Stimulated activated naive CD8-positive, alpha-beta T cell treated with anti-CD3 and anti-CD28 coated beads, Interleukin-15, amount 100 ng/mL, for 72 hours (primary cell): Measurements from ENCODE around the gene MRPS33.
A peak's percentile ranks its signal among the peaks of the same experiment; 100 is the strongest.

Experiments
- ATAC-seq: fragments of 150-1000 bp; cut with Tn5 transposase; 2 replicates; pipeline ENCODE4 v1.10.0; 2021; ENCODE audit warnings: mild to moderate bottlenecking, moderate library complexity
- DNase-seq, 2 donors: peaks; one replicate each; pipeline ENCODE4 v3.0.0; 2021 to 2022
- H3K27ac Mint-ChIP-seq, 2 donors: one replicate each; pipeline ENCODE4 v1.8.0; 2022; ENCODE audit warnings: mild to moderate bottlenecking in 2 of 2, mixed read lengths in 2 of 2, moderate library complexity in 2 of 2
- H3K27me3 Mint-ChIP-seq: one replicate; pipeline ENCODE4 v1.8.0; 2022; ENCODE audit warnings: mixed read lengths
- H3K4me1 Mint-ChIP-seq: one replicate; pipeline ENCODE4 v1.8.0; 2022; ENCODE audit warnings: mild to moderate bottlenecking, mixed read lengths
- H3K4me3 Mint-ChIP-seq, 2 donors: one replicate each; pipeline ENCODE4 v1.8.0; 2022; ENCODE audit warnings: mild to moderate bottlenecking in 2 of 2, mixed read lengths in 2 of 2, moderate library complexity in 1 of 2
- H3K9me3 Mint-ChIP-seq, 2 donors: one replicate each; pipeline ENCODE4 v1.8.0; 2022; ENCODE audit warnings: mixed read lengths in 2 of 2

Gene MRPS33

GRCh38 chr7:141023295-141023694 lies 8.5 kb upstream of the MRPS33 start:
- peaks cover 14% of the 10 kb centered on the region for H3K4me1 Mint-ChIP-seq
- H3K4me3 Mint-ChIP-seq = peak overlapping the region; percentile 45 to 49
- DNase-seq = no peak
- ATAC-seq = no peak
- H3K27me3 Mint-ChIP-seq = peaks cover 10% of the 10 kb centered on the region
- H3K9me3 Mint-ChIP-seq = peaks cover 13 to 26% of the 10 kb centered on the region in 2 donors
- peak overlapping the region in 1 of 2 donors; percentile 6 for H3K27ac Mint-ChIP-seq

- no peak for ATAC-seq
- no peak overlapping the region for H3K4me3 Mint-ChIP-seq
These were observed 2.8 kb upstream of the MRPS33 start for GRCh38 chr7:141017555-141017954.

GRCh38 chr7:141016349-141016748 lies 1.6 kb upstream of the MRPS33 start:
- DNase-seq = no peak
- no peak for ATAC-seq
- no peak overlapping the region for H3K27ac Mint-ChIP-seq
- no peaks in the 10 kb centered on the region for H3K27me3 Mint-ChIP-seq
- peaks cover 0 to 9% of the 10 kb centered on the region in 2 donors for H3K9me3 Mint-ChIP-seq
- H3K4me1 Mint-ChIP-seq = peaks cover 35% of the 10 kb centered on the region
- no peak overlapping the region for H3K4me3 Mint-ChIP-seq

More at GRCh38 chr7:141017555-141017954, 2.8 kb upstream of the MRPS33 start:
- Mint-ChIP-seq H3K27me3 (no peaks in the 10 kb centered on the region), H3K9me3 (peaks cover 0 to 9% of the 10 kb centered on the region in 2 donors), H3K4me1 (peaks cover 23% of the 10 kb centered on the region), H3K27ac (no peak overlapping the region)
- no peak for DNase-seq

GRCh38 chr7:141014125-141014523 lies 628 bp downstream of the MRPS33 start:
- H3K27me3 Mint-ChIP-seq = no peaks in the 10 kb centered on the region
- H3K9me3 Mint-ChIP-seq = peaks cover 0 to 9% of the 10 kb centered on the region in 2 donors
- H3K4me3 Mint-ChIP-seq = peak overlapping the region; percentile 90
- no peak for DNase-seq
- peak; percentile 5 for ATAC-seq
- peaks cover 37% of the 10 kb centered on the region for H3K4me1 Mint-ChIP-seq
- peak overlapping the region; percentile 98 to 99 for H3K27ac Mint-ChIP-seq

GRCh38 chr7:141013345-141013715 lies 1.4 kb downstream of the MRPS33 start:
- no peak for ATAC-seq
- Mint-ChIP-seq H3K27me3 (no peaks in the 10 kb centered on the region), H3K4me1 (peaks cover 37% of the 10 kb centered on the region), H3K27ac (peak overlapping the region; percentile 87 to 99), H3K9me3 (peaks cover 0 to 9% of the 10 kb centered on the region in 2 donors), H3K4me3 (peak overlapping the region; percentile 90)
- DNase-seq = no peak

- H3K4me3 Mint-ChIP-seq = peak overlapping the region; percentile 90
- ATAC-seq = no peak
- H3K27ac Mint-ChIP-seq = peak overlapping the region; percentile 92 to 99
- peaks cover 38% of the 10 kb centered on the region for H3K4me1 Mint-ChIP-seq
- no peaks in the 10 kb centered on the region for H3K27me3 Mint-ChIP-seq
- no peak for DNase-seq
- H3K9me3 Mint-ChIP-seq = peaks cover 0 to 9% of the 10 kb centered on the region in 2 donors
These were observed 1.9 kb downstream of the MRPS33 start for GRCh38 chr7:141012696-141013344.

GRCh38 chr7:141012044-141012685 lies 2.6 kb downstream of the MRPS33 start:
- peak overlapping the region in 1 of 2 donors; percentile 53 for H3K27ac Mint-ChIP-seq
- H3K27me3 Mint-ChIP-seq = no peaks in the 10 kb centered on the region
- DNase-seq (peak; percentile 70 to 82), ATAC-seq (peak; percentile 53)
- peak overlapping the region in 1 of 2 donors; percentile 90 for H3K4me3 Mint-ChIP-seq
- peaks cover 0 to 9% of the 10 kb centered on the region in 2 donors for H3K9me3 Mint-ChIP-seq
- H3K4me1 Mint-ChIP-seq = peaks cover 44% of the 10 kb centered on the region

- Mint-ChIP-seq H3K27me3 (no peaks in the 10 kb centered on the region), H3K4me3 (no peak overlapping the region), H3K9me3 (peaks cover 0 to 4% of the 10 kb centered on the region in 2 donors), H3K27ac (no peak overlapping the region), H3K4me1 (peaks cover 50% of the 10 kb centered on the region)
- no peak for DNase-seq
- no peak for ATAC-seq
These were observed 3.3 kb downstream of the MRPS33 start for GRCh38 chr7:141011443-141011842.

- Mint-ChIP-seq H3K9me3 (no peaks in the 10 kb centered on the region), H3K4me3 (no peak overlapping the region), H3K4me1 (peaks cover 21% of the 10 kb centered on the region), H3K27ac (no peak overlapping the region), H3K27me3 (peaks cover 2% of the 10 kb centered on the region)
- ATAC-seq = no peak
- DNase-seq = no peak
These were observed 11.3 kb downstream of the MRPS33 start for GRCh38 chr7:141003172-141004065.

GRCh38 chr7:141001546-141001945 lies 13.2 kb downstream of the MRPS33 start:
- DNase-seq = no peak
- H3K27me3 Mint-ChIP-seq = peaks cover 7% of the 10 kb centered on the region

GRCh38 chr7:141001122-141001521 lies 13.6 kb downstream of the MRPS33 start:
- H3K9me3 Mint-ChIP-seq = no peaks in the 10 kb centered on the region
- H3K4me3 Mint-ChIP-seq = no peak overlapping the region
- H3K27ac Mint-ChIP-seq = no peak overlapping the region
- no peak for ATAC-seq
- peaks cover 5% of the 10 kb centered on the region for H3K4me1 Mint-ChIP-seq
- DNase-seq = no peak
- peaks cover 7% of the 10 kb centered on the region for H3K27me3 Mint-ChIP-seq

More at GRCh38 chr7:141001546-141001945, 13.2 kb downstream of the MRPS33 start:
- Mint-ChIP-seq H3K4me1 (peaks cover 9% of the 10 kb centered on the region), H3K4me3 (no peak overlapping the region), H3K9me3 (no peaks in the 10 kb centered on the region), H3K27ac (no peak overlapping the region)
- no peak for ATAC-seq

GRCh38 chr7:140998715-140999114 lies 16.0 kb downstream of the MRPS33 start:
- no peak overlapping the region for H3K4me3 Mint-ChIP-seq
- ATAC-seq (no peak), DNase-seq (no peak)
- H3K27ac Mint-ChIP-seq = no peak overlapping the region
- no peaks in the 10 kb centered on the region for H3K9me3 Mint-ChIP-seq
- H3K4me1 Mint-ChIP-seq = no peaks in the 10 kb centered on the region
- peaks cover 7% of the 10 kb centered on the region for H3K27me3 Mint-ChIP-seq

GRCh38 chr7:140992422-140992821 lies 22.3 kb downstream of the MRPS33 start:
- ATAC-seq = no peak
- H3K4me3 Mint-ChIP-seq = no peak overlapping the region
- no peaks in the 10 kb centered on the region for H3K4me1 Mint-ChIP-seq
- no peak overlapping the region for H3K27ac Mint-ChIP-seq
- no peak for DNase-seq
- no peaks in the 10 kb centered on the region for H3K9me3 Mint-ChIP-seq
- no peaks in the 10 kb centered on the region for H3K27me3 Mint-ChIP-seq

GRCh38 chr7:140990193-140990962 lies 24.4 kb downstream of the MRPS33 start:
- no peak overlapping the region for H3K27ac Mint-ChIP-seq
- no peaks in the 10 kb centered on the region for H3K9me3 Mint-ChIP-seq

GRCh38 chr7:140989068-140989467 lies 25.7 kb downstream of the MRPS33 start:
- Mint-ChIP-seq H3K27me3 (no peaks in the 10 kb centered on the region), H3K27ac (no peak overlapping the region), H3K4me3 (no peak overlapping the region), H3K9me3 (no peaks in the 10 kb centered on the region), H3K4me1 (no peaks in the 10 kb centered on the region)
- ATAC-seq = no peak
- DNase-seq = no peak

More at GRCh38 chr7:140990193-140990962, 24.4 kb downstream of the MRPS33 start:
- Mint-ChIP-seq H3K4me3 (no peak overlapping the region), H3K27me3 (no peaks in the 10 kb centered on the region), H3K4me1 (no peaks in the 10 kb centered on the region)
- ATAC-seq (no peak), DNase-seq (no peak)
